ENCODE results near the gene TMC2. TPM values are rescaled to one million over a fixed set of nuclear protein-coding genes. Genes with fewer than 3 reads are reported as not detected.

Gene TMC2
- total RNA-seq, 6 donors from 2014 or later = 0.22 to 0.57 (median 0.41) TPM; not detected in 2

DNA sequence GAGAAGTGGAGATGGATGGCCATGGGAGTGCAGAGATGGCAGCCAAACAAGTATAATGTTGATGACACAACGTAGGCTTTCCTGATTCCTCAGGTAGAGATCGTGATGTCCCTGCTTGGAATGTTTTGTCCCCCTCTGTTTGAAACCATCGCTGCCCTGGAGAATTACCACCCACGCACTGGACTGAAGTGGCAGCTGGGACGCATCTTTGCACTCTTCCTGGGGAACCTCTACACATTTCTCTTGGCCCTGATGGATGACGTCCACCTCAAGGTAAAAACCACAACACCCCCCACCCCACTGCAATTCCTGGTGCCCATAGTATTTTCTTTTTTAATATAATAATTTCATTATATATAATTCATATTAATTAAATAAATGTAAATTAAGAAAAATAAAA, 74.0 kb downstream of the TMC2 start:
- H3K9me3 ChIP-seq = peaks cover 9 to 22% (median 13%) of the 10 kb centered on the region in 4 donors
- TF ChIP-seq CTCF (IDR thresholded peaks at IDR 0.05) (no peak), EP300 (IDR thresholded peaks at IDR 0.05) (no peak), POLR2A (IDR thresholded peaks at IDR 0.05) (no peak), POLR2AphosphoS5 (IDR thresholded peaks at IDR 0.05) (no peak)
- H3K36me3 ChIP-seq = no peaks in the 10 kb centered on the region
- no peak overlapping the region for H3K4me3 ChIP-seq
- H3K4me1 ChIP-seq = no peaks in the 10 kb centered on the region
- ATAC-seq (ENCODE audit: low FRiP score in 2 of 2) (no peak), DNase-seq (no peak)
- H3K27me3 ChIP-seq = no peaks in the 10 kb centered on the region
- no peak overlapping the region for H3K27ac ChIP-seq
- WGBS, 2 donors = 82 to 86% methylated on average over 6 of the region's 6 CpGs

DNA sequence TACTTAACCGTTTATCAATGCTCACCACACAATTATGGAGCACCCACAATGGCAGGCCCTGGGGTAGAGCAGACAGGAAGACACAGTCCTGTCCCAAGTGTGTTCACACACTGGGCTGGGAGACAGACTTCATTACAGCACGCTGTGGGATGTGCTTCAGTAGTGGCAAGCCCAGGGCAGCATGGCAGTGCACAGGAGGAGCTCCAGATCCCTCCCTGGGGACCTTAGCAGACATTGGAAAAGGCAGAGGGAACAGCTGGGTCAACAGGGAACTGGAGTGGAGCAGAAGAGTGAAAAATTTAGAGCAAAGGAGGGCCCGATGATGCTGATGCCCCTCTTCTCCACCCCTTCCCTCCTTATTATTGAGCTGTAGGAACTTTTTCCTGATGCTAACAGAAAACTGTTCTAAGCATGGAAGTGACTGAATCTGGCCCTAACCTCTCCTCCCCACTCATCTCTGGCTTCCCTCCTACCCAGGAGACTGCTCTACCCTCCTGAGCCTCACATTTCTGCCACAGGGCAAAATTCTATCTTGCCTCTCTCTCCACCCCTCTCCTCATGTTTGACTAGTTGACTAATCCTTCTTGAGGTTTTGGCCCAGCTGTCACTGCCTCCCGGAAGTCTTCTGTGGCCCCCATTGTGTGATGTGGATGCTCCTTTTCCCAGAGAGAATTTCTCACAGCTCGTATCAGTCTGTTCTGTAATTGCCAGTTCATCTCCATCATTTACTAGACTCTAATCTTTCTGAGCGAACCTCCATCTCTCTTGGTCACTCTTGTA, 74.8 kb downstream of the TMC2 start:
- Histone ChIP-seq H3K27ac (no peak overlapping the region), H3K27me3 (no peaks in the 10 kb centered on the region), H3K9me3 (peaks cover 5 to 14% (median 9%) of the 10 kb centered on the region in 4 donors), H3K4me3 (no peak overlapping the region), H3K36me3 (no peaks in the 10 kb centered on the region), H3K4me1 (no peaks in the 10 kb centered on the region)
- ATAC-seq (ENCODE audit: low FRiP score in 2 of 2) = no peak
- no peak for DNase-seq
- TF ChIP-seq EP300 (IDR thresholded peaks at IDR 0.05) = no peak
- TF ChIP-seq CTCF (IDR thresholded peaks at IDR 0.05) = no peak
- WGBS, 2 donors = 65 to 69% methylated on average over 6 of the region's 6 CpGs

DNA sequence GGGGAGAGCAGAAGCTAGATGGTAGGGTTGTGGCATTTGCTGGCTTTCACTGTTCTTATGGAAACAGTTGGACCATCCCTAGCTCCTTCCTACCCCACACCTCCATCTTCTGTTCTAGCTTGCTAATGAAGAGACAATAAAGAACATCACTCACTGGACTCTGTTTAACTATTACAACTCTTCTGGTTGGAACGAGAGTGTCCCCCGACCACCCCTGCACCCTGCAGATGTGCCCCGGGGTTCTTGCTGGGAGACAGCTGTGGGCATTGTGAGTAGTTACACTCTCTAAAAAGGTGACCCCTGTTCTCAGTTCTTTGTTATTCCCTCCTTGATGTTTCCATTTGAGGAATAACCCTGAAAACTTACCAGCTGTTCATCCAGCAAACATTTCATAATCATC, 75.7 kb downstream of the TMC2 start:
- no peak for ATAC-seq (ENCODE audit: low FRiP score in 2 of 2)
- TF ChIP-seq EP300 (IDR thresholded peaks at IDR 0.05) = no peak
- no peak for TF ChIP-seq CTCF (IDR thresholded peaks at IDR 0.05)
- no peak for TF ChIP-seq POLR2A (IDR thresholded peaks at IDR 0.05)
- no peak for TF ChIP-seq POLR2AphosphoS5 (IDR thresholded peaks at IDR 0.05)
- no peak overlapping the region for H3K27ac ChIP-seq
- H3K4me3 ChIP-seq = no peak overlapping the region
- no peaks in the 10 kb centered on the region for H3K4me1 ChIP-seq
- DNase-seq = peak in 1 of 2 donors; percentile 7
- no peaks in the 10 kb centered on the region for H3K36me3 ChIP-seq
- peaks cover 0 to 7% (median 3%) of the 10 kb centered on the region in 4 donors for H3K9me3 ChIP-seq
- no peaks in the 10 kb centered on the region for H3K27me3 ChIP-seq
- WGBS, 2 donors = 87 to 95% methylated on average over 3 of the region's 3 CpGs

DNA sequence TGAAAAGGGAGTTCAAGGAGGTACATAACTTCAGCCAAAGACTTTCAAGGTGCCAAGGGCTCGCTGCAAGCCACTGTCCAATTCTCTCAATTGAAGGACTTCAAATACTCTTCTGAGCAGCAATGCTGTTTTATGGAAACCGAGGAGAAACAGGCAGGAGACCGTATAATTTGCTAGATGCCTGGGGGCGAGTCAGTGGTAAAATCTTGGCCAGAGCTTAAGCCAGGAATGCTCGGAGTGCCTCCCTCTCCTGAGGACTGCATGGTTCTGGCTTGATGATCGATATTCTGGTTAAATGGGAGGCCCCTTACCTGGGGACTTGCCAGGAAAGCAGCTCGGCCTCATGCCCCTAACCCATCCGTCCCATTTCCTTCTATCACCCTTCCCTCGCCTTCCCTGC, 80.3 kb downstream of the TMC2 start:
- no peak for TF ChIP-seq EP300 (IDR thresholded peaks at IDR 0.05)
- TF ChIP-seq POLR2AphosphoS5 (IDR thresholded peaks at IDR 0.05) = no peak
- TF ChIP-seq POLR2A (IDR thresholded peaks at IDR 0.05) = no peak
- TF ChIP-seq CTCF (IDR thresholded peaks at IDR 0.05) = no peak
- Histone ChIP-seq H3K9me3 (no peaks in the 10 kb centered on the region), H3K4me1 (no peaks in the 10 kb centered on the region), H3K4me3 (no peak overlapping the region), H3K27me3 (no peaks in the 10 kb centered on the region), H3K27ac (no peak overlapping the region), H3K36me3 (no peaks in the 10 kb centered on the region)
- 77 to 78% methylated on average over 9 of the region's 9 CpGs for WGBS, 2 donors
- no peak for DNase-seq
- ATAC-seq (ENCODE audit: low FRiP score in 2 of 2) = no peak

Measured in upper lobe of left lung (tissue), 6 donors.